ENCODE results near the gene C3orf18.

- no peak for TF ChIP-seq CTCF (IDR thresholded peaks at IDR 0.05; ENCODE audit: low read depth, low read length)
- no peak for TF ChIP-seq EZH2phosphoT487 (IDR thresholded peaks at IDR 0.05; ENCODE audit: low read depth)
Observed at GRCh38 chr3:50537421-50538129, 30.0 kb downstream of the C3orf18 start.
